ENCODE data around the gene NID1.
"Not testable (repeated sequence)": the region's sequence is repeated elsewhere in the genome, so short reads cannot be mapped to it uniquely, and the experiment has no call there.

- not testable (repeated sequence) for TF ChIP-seq CTCF (IDR thresholded peaks at IDR 0.05; ENCODE audit: insufficient read depth, low read depth, low read length); EZH2 (IDR thresholded peaks at IDR 0.05; ENCODE audit: insufficient read depth, low read length)
These were observed 61.8 kb downstream of the NID1 start for GRCh38 chr1:236003058-236003457.

Measured in astrocyte (in vitro differentiated cells and primary cell).